Measurements from ENCODE around the gene LRRK1.

Gene LRRK1

GRCh38 chr15:101004500-101004899 is 85.3 kb downstream of the LRRK1 start:
- DNase-seq (ENCODE audit: low read depth) = no peak

GRCh38 chr15:101004986-101005747 is 86.0 kb downstream of the LRRK1 start:
- no peak for DNase-seq (ENCODE audit: low read depth)

GRCh38 chr15:101006931-101007691 is 88.0 kb downstream of the LRRK1 start:
- peak; percentile 61 for DNase-seq (ENCODE audit: low read depth)

- peak; percentile 85 for DNase-seq (ENCODE audit: low read depth)
Observed at GRCh38 chr15:101008158-101009139, 89.3 kb downstream of the LRRK1 start.

DNA sequence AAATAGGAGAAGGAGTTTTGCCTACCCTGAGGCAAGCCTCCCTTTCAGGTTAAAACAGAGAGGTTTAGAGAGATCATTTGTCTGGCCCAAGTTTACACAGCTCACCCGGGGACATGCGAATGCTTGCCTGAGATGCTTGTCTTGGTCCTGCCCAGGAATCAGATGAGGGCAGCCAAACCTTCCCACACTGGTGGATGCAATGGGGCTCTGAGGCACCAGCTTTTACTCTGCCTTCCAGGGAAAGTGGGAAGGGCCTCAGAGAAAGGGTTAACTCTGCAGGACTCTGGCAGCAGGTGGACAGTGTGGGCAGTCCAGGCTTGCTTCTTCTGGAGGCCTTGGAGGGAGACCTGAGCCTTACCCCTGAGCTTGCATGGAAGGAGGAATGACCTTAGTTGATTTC is 90.0 kb downstream of the LRRK1 start:
- no peak for DNase-seq (ENCODE audit: low read depth)

- DNase-seq (ENCODE audit: low read depth) = no peak
Observed at GRCh38 chr15:101010781-101011180, 91.6 kb downstream of the LRRK1 start.

- DNase-seq (ENCODE audit: low read depth) = no peak
Observed at GRCh38 chr15:101012326-101013200, 93.4 kb downstream of the LRRK1 start.

DNA sequence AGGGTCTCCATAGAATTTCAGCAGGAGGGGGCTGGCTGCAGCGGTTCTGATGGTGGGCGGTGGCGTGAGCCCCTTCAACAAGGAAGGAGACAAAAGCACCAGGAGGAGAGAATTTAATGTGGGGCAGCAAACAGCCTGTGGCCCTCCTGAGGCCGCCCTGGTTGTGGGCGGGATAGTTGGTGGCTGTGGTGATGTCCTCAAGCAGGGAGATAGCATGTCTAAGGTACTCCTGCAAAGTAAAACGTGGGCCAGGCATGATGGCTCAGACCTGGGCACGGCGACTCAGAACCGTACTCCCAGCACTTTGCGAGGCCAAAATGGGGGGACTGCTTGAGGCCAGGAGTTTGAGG is 94.0 kb downstream of the LRRK1 start:
- DNase-seq (ENCODE audit: low read depth) = no peak

GRCh38 chr15:101013769-101014675 is 94.9 kb downstream of the LRRK1 start:
- DNase-seq (ENCODE audit: low read depth) = no peak

DNA sequence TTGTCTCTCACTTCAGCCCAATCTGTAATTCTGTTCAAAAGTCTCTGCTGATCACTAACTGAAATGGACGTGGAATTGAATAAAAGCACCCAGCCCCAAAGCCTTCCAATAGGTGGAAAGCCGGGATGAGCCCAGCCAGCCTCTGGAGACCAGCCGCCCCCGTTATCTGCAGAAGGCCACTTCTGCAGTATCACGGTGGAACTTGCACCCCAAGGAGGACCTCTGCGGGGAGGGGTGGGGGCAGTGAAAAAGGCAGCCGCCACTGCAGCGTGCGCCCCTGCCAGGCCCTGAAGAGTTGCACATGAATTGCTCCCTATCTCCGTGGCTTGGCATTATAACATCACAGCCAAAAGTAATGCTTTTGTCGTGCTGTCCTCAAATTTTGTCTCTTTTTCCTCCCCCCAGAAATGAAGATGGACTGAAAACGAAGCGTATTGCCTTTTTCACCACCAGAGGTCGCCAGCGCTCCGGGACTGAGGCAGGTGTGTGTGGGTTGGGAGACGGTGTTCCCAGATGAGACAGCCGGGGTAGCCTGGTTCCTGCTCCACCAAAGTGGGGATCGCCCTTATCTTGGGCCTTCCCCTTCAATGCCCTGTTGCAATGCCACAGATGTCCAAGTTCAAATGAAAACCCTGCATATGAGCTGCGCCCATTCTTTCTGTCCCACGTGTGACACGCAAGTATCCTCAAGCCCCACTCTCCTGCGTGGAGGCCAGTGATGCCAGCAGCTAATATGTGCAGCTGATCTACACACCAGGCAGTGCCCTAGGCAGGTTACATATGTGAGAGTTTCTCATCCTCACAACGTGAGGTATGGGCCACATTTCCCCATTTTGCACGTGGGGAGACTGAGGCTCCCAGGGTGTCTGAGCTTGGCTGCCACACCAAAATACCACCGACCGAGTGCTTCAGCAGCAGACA is 96.0 kb downstream of the LRRK1 start:
- DNase-seq (ENCODE audit: low read depth) = peak; percentile 60

- DNase-seq (ENCODE audit: low read depth) = no peak
Observed at GRCh38 chr15:101016581-101016980, 97.4 kb downstream of the LRRK1 start.

- DNase-seq (ENCODE audit: low read depth) = no peak
Observed at GRCh38 chr15:101017093-101017754, 98.1 kb downstream of the LRRK1 start.

GRCh38 chr15:101018016-101018415 is 98.9 kb downstream of the LRRK1 start:
- DNase-seq (ENCODE audit: low read depth) = no peak

DNA sequence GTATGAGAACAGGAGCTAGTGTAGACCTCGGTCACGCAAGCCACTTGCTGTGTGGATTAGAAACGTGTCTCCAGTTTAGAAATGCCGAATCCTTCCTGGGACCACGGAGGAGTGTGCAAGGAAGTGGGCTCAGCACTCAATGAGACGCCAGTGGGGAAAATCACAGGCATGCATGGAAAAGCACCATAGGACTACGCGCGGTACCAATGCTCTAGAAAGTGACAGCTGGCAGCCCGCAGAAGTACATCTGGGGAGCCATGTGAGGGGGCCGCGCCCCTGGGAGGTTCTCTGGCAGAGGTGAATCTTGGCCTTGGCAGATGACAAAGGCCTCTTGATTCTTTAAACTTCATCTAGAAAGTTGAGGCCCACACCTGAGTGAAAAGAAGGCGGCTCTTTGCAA is 99.3 kb downstream of the LRRK1 start:
- DNase-seq (ENCODE audit: low read depth) = no peak

DNA sequence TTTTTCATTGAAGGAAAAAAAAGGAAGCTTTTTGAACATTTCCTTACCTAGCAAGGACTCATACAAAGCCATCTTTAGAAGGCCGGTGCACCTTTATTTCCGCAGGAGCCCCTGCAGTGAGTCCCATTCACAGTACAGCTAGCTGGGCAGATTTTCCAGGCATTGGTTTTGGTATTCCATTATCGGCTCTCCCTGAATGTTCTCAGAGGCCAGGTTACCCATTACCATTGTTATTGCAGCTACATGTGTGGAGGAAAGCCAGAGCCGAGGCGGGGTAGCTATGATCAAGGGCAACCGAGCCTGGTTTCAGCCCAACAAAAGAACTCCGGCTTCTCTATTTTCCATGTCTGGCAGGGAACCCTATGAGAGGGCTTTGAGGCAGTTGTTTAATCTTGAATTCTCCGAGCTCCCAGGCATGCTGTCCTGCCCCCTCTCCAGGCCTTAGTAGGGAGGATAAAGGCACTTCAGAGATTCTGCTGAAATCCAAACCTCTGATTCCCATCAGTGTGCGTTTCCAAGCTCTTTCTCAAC is 100.3 kb downstream of the LRRK1 start:
- no peak for DNase-seq (ENCODE audit: low read depth)

- DNase-seq (ENCODE audit: low read depth) = no peak
Observed at GRCh38 chr15:101020451-101020850, 101.3 kb downstream of the LRRK1 start.

GRCh38 chr15:101020945-101021344 is 101.8 kb downstream of the LRRK1 start:
- DNase-seq (ENCODE audit: low read depth) = no peak

DNA sequence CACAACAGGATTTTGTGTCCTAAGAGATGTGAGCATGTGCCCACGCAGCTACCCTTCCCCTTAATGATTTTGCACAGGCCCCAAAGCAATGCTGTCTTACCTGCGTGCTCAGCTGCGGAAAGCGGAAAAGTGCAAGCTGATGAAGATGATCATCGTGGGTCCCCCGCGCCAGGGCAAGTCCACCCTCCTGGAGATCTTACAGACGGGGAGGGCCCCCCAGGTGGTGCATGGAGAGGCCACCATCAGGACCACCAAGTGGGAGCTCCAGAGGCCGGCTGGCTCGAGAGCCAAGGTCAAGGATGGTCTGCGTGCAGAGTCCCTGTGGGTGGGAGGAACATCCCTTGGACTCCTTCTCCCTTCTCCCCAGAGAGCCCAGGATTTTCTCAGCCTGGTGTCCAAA is 103.1 kb downstream of the LRRK1 start:
- no peak for DNase-seq (ENCODE audit: low read depth)
